HepG2 (cell line): ENCODE results near the gene AP4E1. TPM values are rescaled to one million over a fixed set of nuclear protein-coding genes. Genes with fewer than 3 reads are reported as not detected.

Experiments
- ATAC-seq: fragments of 200-7000 bp; cut with Tn5 transposase; 3 replicates; pipeline ENCODE4 v1.9.1; 2020; ENCODE audit warnings: mild to moderate bottlenecking, moderate library complexity
- BruUV-seq: library from RNA; stranded (reverse); fragments of 400-500 nt; replicated peaks from 2 replicates; lab custom pipeline; 2021; lab: Mats Ljungman, UMichigan
- CTCF ChIA-PET: fragments of 300-600 bp; formaldehyde crosslinking; extraction: SDS; loops from one replicate; lab custom pipeline; 2021; ENCODE audit warnings: low total read pairs, inconsistent platforms, low intra/inter-chr PET ratio; lab: Yijun Ruan, JAX
- POLR2A ChIA-PET: fragments of 350-600 bp; sonication (Branson Sonifier 250); formaldehyde crosslinking; loops from one replicate; lab custom pipeline; 2020; ENCODE audit warnings: antibody characterized with exemption, inconsistent platforms; lab: Yijun Ruan, JAX
- DNase-seq: peaks from one replicate; pipeline ENCODE4 v3.0.0-alpha.2; 2015; ENCODE audit warnings: low spot score
- FAIRE-seq: peaks from 3 replicates; lab custom pipeline; 2011; peaks lifted over from hg19 to GRCh38; lab: Jason Lieb, UNC
- H2AFZ ChIP-seq: one replicate; pipeline ENCODE4 v1.6.1; 2011; ENCODE audit warnings: low read length, inconsistent platforms
- H3K27ac ChIP-seq: fragments of 300-600 bp; 3 replicates; pipeline ENCODE4 v1.8.0; 2011; ENCODE audit warnings: mixed run types, mild to moderate bottlenecking, mixed read lengths, low read length, inconsistent platforms; ENCODE audit not compliant: insufficient read depth; ENCODE audit errors: extremely low read length
- H3K27me3 ChIP-seq, 2 experiments: fragments of 200-600 bp in 1 of 2; 2 replicates in 1 of 2; 3 replicates in 1 of 2; pipeline versions ENCODE4 v1.6.0 to v1.8.0; 2011; ENCODE audit warnings: low read length in 2 of 2, mild to moderate bottlenecking in 2 of 2, moderate library complexity in 2 of 2, inconsistent platforms in 1 of 2; ENCODE audit not compliant: insufficient read depth in 2 of 2, control insufficient read depth in 1 of 2
- H3K36me3 ChIP-seq, 2 experiments: fragments of 200-600 bp in 1 of 2; replicated peaks in 1 of 2; 2 replicates in 1 of 2; 3 replicates in 1 of 2; pipeline versions ENCODE4 v1.5.1 to v1.8.0; 2011; ENCODE audit warnings: low read length in 2 of 2, inconsistent platforms in 1 of 2; ENCODE audit not compliant: insufficient read depth in 2 of 2, control insufficient read depth in 1 of 2
- H3K4me1 ChIP-seq: 2 replicates; pipeline ENCODE4 v1.5.1; 2012; ENCODE audit warnings: low read length, inconsistent platforms; ENCODE audit not compliant: insufficient read depth
- H3K4me2 ChIP-seq: 2 replicates; pipeline ENCODE4 v1.6.0; 2011; ENCODE audit warnings: low read depth, low read length, inconsistent platforms
- H3K4me3 ChIP-seq, 3 experiments: fragments of 200-600 bp in 1 of 3; sonication (generic), shearing (Covaris generic) in 1 of 3; replicated peaks in 1 of 3; 2 replicates each; pipeline ENCODE4 v1.5.1; 2011 to 2016; ENCODE audit warnings: low read length in 3 of 3, inconsistent platforms in 2 of 3, low read depth in 2 of 3, mild to moderate bottlenecking in 2 of 3, control low read depth in 1 of 3, mixed read lengths in 1 of 3; ENCODE audit not compliant: insufficient read depth in 1 of 3
- H3K79me2 ChIP-seq: one replicate; pipeline ENCODE4 v1.6.1; 2011; ENCODE audit warnings: low read length, inconsistent platforms; ENCODE audit not compliant: insufficient read depth
- H3K9ac ChIP-seq: 2 replicates; pipeline ENCODE4 v1.6.0; 2011; ENCODE audit warnings: mild to moderate bottlenecking, low read depth, low read length, inconsistent platforms; ENCODE audit not compliant: insufficient read depth
- H3K9me3 ChIP-seq: 2 replicates; pipeline ENCODE4 v1.5.1; 2012; ENCODE audit warnings: mild to moderate bottlenecking, low read length
- H4K20me1 ChIP-seq: 2 replicates; pipeline ENCODE4 v1.6.0; 2011; ENCODE audit warnings: inconsistent platforms, mild to moderate bottlenecking, low read length, moderate library complexity; ENCODE audit not compliant: insufficient read depth
- ZFP37 ChIP-seq: sonication (generic); formaldehyde crosslinking; IDR thresholded peaks from 2 replicates; pipeline ENCODE4 v1.4.0; 2020; ENCODE audit warnings: missing genetic modification reagents, borderline replicate concordance
- in situ Hi-C: cut with HindIII; loops from 2 replicates; pipeline ENCODE4 v1.10.0; 2017; ENCODE audit warnings: low pct_unique_long_range_greater_than_20kb; ENCODE audit not compliant: extremely low pct_ligation_motif_present
- intact Hi-C: fragments of 100-400 bp; cut with micrococcal nuclease; formaldehyde crosslinking; loops from one replicate; pipeline ENCODE4 v1.10.0; 2022; ENCODE audit not compliant: unreplicated experiment
- polyA plus RNA-seq, 8 experiments: library from polyadenylated mRNA; depleted of rRNA in 3 of 8; stranded (reverse) in 7 of 8; unstranded in 1 of 8; fragments of >200 nt; fragmentation: Illumina TruSeq in 4 of 8; extraction: Trizol in 4 of 8; gene quantifications; 2 replicates each; pipeline versions ENCODE4 v1.2.1 to v1.2.3, GENCODE V29; 2011 to 2016; ENCODE audit warnings: low read depth in 4 of 8, missing spikeins in 1 of 8, mixed read lengths in 1 of 8; ENCODE audit not compliant: insufficient read depth in 1 of 8
- total RNA-seq, 5 experiments: library from RNA; depleted of rRNA; stranded (reverse); fragments of >200 nt; fragmentation: Illumina TruSeq; extraction: Trizol; gene quantifications; 2 replicates each; pipeline ENCODE4 v1.2.3, GENCODE V29; 2016; ENCODE audit warnings: low read depth in 1 of 5
- TF ChIP-seq, protein P1 (sequence below): sonication (generic); formaldehyde crosslinking; IDR thresholded peaks from 2 replicates; pipeline ENCODE4 v1.4.0; 2020; ENCODE audit warnings: mild to moderate bottlenecking, missing genetic modification reagents
- TF ChIP-seq, protein P2 (sequence below): sonication (generic); formaldehyde crosslinking; conservative IDR thresholded peaks from 2 replicates; pipeline ENCODE4 v1.4.0; 2020; ENCODE audit warnings: missing genetic modification reagents
- TF ChIP-seq, protein P3 (sequence below): sonication (generic); formaldehyde crosslinking; IDR thresholded peaks from 2 replicates; pipeline ENCODE4 v1.4.0; 2020; ENCODE audit warnings: missing genetic modification reagents

The AP4E1 gene
- total and polyA plus RNA-seq, 2 of the 13 experiments (the other 11 are each of a cell fraction or from before 2014, with no cell fraction given): 2.2 to 7.8 TPM

DNA sequence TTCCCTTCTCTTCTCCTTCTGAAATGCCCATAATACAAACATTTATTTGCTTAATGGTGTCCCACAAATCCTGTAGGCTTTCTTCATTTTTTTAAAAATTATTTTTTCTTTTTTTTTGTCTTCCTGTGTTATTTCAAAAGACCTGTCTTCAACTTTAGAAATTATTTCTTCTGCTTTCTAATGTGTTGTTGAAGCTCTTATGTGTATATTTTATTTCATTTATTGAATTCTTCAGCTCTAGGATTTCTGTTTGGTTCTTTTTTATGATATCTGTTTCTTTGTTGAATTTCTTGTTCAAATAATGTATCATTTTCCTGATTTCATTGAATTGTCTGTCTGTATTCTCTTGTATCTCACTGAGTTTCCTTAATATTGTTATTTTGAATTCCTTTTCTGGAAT lies 63.1 kb downstream of the AP4E1 start:
- no TSS peak for BruUV-seq
- no peaks in the 10 kb centered on the region for H3K79me2 ChIP-seq
- H3K36me3 ChIP-seq: peaks cover 4 to 33% of the 10 kb centered on the region in 2 experiments; a peak in 3 of 5 replicates
- TF ChIP-seq, protein P1, sequence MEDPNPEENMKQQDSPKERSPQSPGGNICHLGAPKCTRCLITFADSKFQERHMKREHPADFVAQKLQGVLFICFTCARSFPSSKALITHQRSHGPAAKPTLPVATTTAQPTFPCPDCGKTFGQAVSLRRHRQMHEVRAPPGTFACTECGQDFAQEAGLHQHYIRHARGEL (CRISPR knock-in tag): no peak
- TF ChIP-seq, protein P2, sequence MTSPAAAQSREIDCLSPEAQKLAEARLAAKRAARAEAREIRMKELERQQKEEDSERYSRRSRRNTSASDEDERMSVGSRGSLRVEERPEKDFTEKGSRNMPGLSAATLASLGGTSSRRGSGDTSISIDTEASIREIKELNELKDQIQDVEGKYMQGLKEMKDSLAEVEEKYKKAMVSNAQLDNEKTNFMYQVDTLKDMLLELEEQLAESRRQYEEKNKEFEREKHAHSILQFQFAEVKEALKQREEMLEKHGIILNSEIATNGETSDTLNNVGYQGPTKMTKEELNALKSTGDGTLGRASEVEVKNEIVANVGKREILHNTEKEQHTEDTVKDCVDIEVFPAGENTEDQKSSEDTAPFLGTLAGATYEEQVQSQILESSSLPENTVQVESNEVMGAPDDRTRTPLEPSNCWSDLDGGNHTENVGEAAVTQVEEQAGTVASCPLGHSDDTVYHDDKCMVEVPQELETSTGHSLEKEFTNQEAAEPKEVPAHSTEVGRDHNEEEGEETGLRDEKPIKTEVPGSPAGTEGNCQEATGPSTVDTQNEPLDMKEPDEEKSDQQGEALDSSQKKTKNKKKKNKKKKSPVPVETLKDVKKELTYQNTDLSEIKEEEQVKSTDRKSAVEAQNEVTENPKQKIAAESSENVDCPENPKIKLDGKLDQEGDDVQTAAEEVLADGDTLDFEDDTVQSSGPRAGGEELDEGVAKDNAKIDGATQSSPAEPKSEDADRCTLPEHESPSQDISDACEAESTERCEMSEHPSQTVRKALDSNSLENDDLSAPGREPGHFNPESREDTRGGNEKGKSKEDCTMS: no peak
- TF ChIP-seq, protein P3, sequence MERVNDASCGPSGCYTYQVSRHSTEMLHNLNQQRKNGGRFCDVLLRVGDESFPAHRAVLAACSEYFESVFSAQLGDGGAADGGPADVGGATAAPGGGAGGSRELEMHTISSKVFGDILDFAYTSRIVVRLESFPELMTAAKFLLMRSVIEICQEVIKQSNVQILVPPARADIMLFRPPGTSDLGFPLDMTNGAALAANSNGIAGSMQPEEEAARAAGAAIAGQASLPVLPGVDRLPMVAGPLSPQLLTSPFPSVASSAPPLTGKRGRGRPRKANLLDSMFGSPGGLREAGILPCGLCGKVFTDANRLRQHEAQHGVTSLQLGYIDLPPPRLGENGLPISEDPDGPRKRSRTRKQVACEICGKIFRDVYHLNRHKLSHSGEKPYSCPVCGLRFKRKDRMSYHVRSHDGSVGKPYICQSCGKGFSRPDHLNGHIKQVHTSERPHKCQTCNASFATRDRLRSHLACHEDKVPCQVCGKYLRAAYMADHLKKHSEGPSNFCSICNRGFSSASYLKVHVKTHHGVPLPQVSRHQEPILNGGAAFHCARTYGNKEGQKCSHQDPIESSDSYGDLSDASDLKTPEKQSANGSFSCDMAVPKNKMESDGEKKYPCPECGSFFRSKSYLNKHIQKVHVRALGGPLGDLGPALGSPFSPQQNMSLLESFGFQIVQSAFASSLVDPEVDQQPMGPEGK (CRISPR knock-in tag): no peak
- TF ChIP-seq ZFP37 (CRISPR knock-in tag): no peak
- TF ChIP-seq, all 625 proteins: peak for 0
- FAIRE-seq: no peak
- intact Hi-C loops (no loop called here), in situ Hi-C loops (no loop called here)
- no peak overlapping the region for H3K9ac ChIP-seq
- no peaks in the 10 kb centered on the region for H3K27me3 ChIP-seq
- no peaks in the 10 kb centered on the region for H3K4me1 ChIP-seq
- no peak for ATAC-seq
- no peak overlapping the region for H3K4me2 ChIP-seq
- no peak overlapping the region for H2AFZ ChIP-seq
- ChIA-PET POLR2A (no interaction called here), CTCF (no interaction called here)
- no peaks in the 10 kb centered on the region for H4K20me1 ChIP-seq
- DNase-seq: no peak
- no peak overlapping the region for H3K27ac ChIP-seq
- no peak overlapping the region for H3K4me3 ChIP-seq
- H3K9me3 ChIP-seq: peaks cover 7% of the 10 kb centered on the region; the same call in 1 of the 2 replicates
